ENCODE data around the gene SLC38A3. TPM values are rescaled to one million over a fixed set of nuclear protein-coding genes. Genes with fewer than 3 reads are reported as not detected.

The SLC38A3 gene
- total and polyA plus RNA-seq, 9 of the 15 experiments (the other 6 are each of a cell fraction or from before 2014, with no cell fraction given) = 0.09 to 0.38 (median 0.16) TPM; not detected in 6

- no peak for TF ChIP-seq ZNF511 (CRISPR knock-in tag; IDR thresholded peaks at IDR 0.05)
- peak; percentile 49 for TF ChIP-seq ARID4B (CRISPR knock-in tag; IDR thresholded peaks at IDR 0.05)
- no peak for TF ChIP-seq ZNF316 (IDR thresholded peaks at IDR 0.05)
- no peak for TF ChIP-seq GTF2E2 (tag; IDR thresholded peaks at IDR 0.05)
- TF ChIP-seq GABPB1 (CRISPR knock-in tag; IDR thresholded peaks at IDR 0.05) = peak; percentile 67; the same call in 1 of the 2 replicates
- TF ChIP-seq SP1 (CRISPR knock-in tag; IDR thresholded peaks at IDR 0.05) = peak; percentile 34; the same call in 1 of the 2 replicates
- TF ChIP-seq RBFOX2 (IDR thresholded peaks at IDR 0.05; ENCODE audit: low read depth, low read length) = peak; percentile 43
These were observed 32.9 kb downstream of the SLC38A3 start (continued) for GRCh38 chr3:50237754-50238548.

Data from K562 (cell line).